ENCODE results near the gene FECH. TPM values are rescaled to one million over a fixed set of nuclear protein-coding genes. Genes with fewer than 3 reads are reported as not detected.

FECH gene
- total and polyA plus RNA-seq, 10 of the 15 experiments (the other 5 are each of a cell fraction or from before 2014, with no cell fraction given) = 9.9 to 50.0 (median 30.1) TPM

- TF ChIP-seq MEF2B (IDR thresholded peaks at IDR 0.05; ENCODE audit: partially characterized antibody, poor library complexity, severe bottlenecking) (peak; percentile 65), SUZ12 (IDR thresholded peaks at IDR 0.05; ENCODE audit: unreplicated experiment) (no peak), RAD51 (IDR thresholded peaks at IDR 0.05) (no peak), PAX8 (IDR thresholded peaks at IDR 0.05) (no peak), POLR2AphosphoS2 (IDR thresholded peaks at IDR 0.05; ENCODE audit: low read depth, low read length) (no peak)
Measured at GRCh38 chr18:57544936-57545660, 41.4 kb downstream of the FECH start (continued).

- TF ChIP-seq ZNF384 (IDR thresholded peaks at IDR 0.05; ENCODE audit: borderline replicate concordance, low read depth, low read length) (no peak), BHLHE40 (IDR thresholded peaks at IDR 0.05; ENCODE audit: borderline replicate concordance in 1 of 2, low read depth in 2 of 2, low read length in 1 of 2) (no peak)
- Histone ChIP-seq H4K20me1 (ENCODE audit: control insufficient read depth, insufficient read depth) (no peaks in the 10 kb centered on the region), H3K27ac (ENCODE audit: control insufficient read depth, insufficient read depth) (no peak overlapping the region), H3K27me3 (replicated peaks in 1 of 2; ENCODE audit: control insufficient read depth in 2 of 2, insufficient read depth in 2 of 2, low read length in 1 of 2) (no peaks in the 10 kb centered on the region), H2AFZ (ENCODE audit: control insufficient read depth, low read depth, low read length) (no peak overlapping the region), H3K36me3 (ENCODE audit: control insufficient read depth in 2 of 2, insufficient read depth in 2 of 2, low read length in 1 of 2) (no peaks in the 10 kb centered on the region), H3K9me3 (replicated peaks; ENCODE audit: control insufficient read depth, insufficient read depth, low read length) (no peaks in the 10 kb centered on the region; the same call in 2 of the 3 replicates), H3K9ac (ENCODE audit: control insufficient read depth, insufficient read depth, low read length) (no peak overlapping the region), H3K4me2 (ENCODE audit: control insufficient read depth, insufficient read depth) (no peak overlapping the region), H3K4me3 (no peak overlapping the region), H3K79me2 (ENCODE audit: control insufficient read depth, insufficient read depth, low read length) (no peaks in the 10 kb centered on the region), H3K4me1 (ENCODE audit: control insufficient read depth, insufficient read depth, low read length) (peaks cover 4% of the 10 kb centered on the region)
- CTCF ChIA-PET = interaction anchor here (1.3 kb wide), 1 partner anchor 16 kb away, joined by 3 read pairs; no protein-coding TSS in a partner anchor
- FAIRE-seq (no peak), ATAC-seq (no peak), DNase-seq (ENCODE audit: low read depth, low spot score) (no peak)
- in situ Hi-C loops (cut with MboI) (no loop called here), intact Hi-C loops (cut with micrococcal nuclease; ENCODE audit: unreplicated experiment) (no loop called here)
- SMC1A ChIA-PET (ENCODE audit: uncharacterized antibody, unreplicated experiment) = interaction anchor here (1.3 kb wide), 1 partner anchor 38 kb away, joined by 3 read pairs; no protein-coding TSS in a partner anchor
- WGBS (ENCODE audit: insufficient coverage, insufficient replicate concordance, low lambda C conversion rate, missing lambda C conversion rate) = 49% methylated on average over 8 of the region's 8 CpGs
- RAD21 ChIA-PET (ENCODE audit: unreplicated experiment) = no interaction called here
- POLR2A ChIA-PET = no interaction called here
- no TSS peak for BruUV-seq (replicated peaks)
Measured at GRCh38 chr18:57543560-57543959, 42.9 kb downstream of the FECH start.

Data from GM12878 (cell line).